HepG2 (cell line): ENCODE measurements around the gene LPIN3. TPM values are rescaled to one million over a fixed set of nuclear protein-coding genes. Genes with fewer than 3 reads are reported as not detected.

ENCODE experiments used
- ARNTL ChIP-seq: sonication (generic); formaldehyde crosslinking; IDR thresholded peaks from 2 replicates; pipeline ENCODE4 v1.4.0; 2020; ENCODE audit warnings: mild to moderate bottlenecking, missing genetic modification reagents
- CEBPB ChIP-seq: IDR thresholded peaks from 2 replicates; pipeline ENCODE4 v1.6.1; 2011; ENCODE audit warnings: low read depth, low read length, improper control_type of control experiment, borderline replicate concordance
- EED ChIP-seq: sonication (generic); formaldehyde crosslinking; IDR thresholded peaks from 2 replicates; pipeline ENCODE4 v1.5.0; 2020; ENCODE audit warnings: mild to moderate bottlenecking, missing genetic modification reagents
- EZH2 ChIP-seq: conservative IDR thresholded peaks from 2 replicates; pipeline ENCODE4 v1.6.1; 2012; ENCODE audit warnings: mild to moderate bottlenecking, low read depth, low read length, moderate library complexity
- FOXK2 ChIP-seq: fragments of 450-650 bp; IDR thresholded peaks from 2 replicates; pipeline ENCODE4 v1.6.1; 2016
- MAZ ChIP-seq, 2 experiments: sonication (generic) in 1 of 2; formaldehyde crosslinking in 1 of 2; IDR thresholded peaks; 2 replicates each; pipeline versions ENCODE4 v1.5.0 to v1.6.1; 2012 to 2020; ENCODE audit warnings: low read depth in 2 of 2, mild to moderate bottlenecking in 2 of 2, borderline replicate concordance in 1 of 2, improper control_type of control experiment in 1 of 2, low read length in 1 of 2, missing genetic modification reagents in 1 of 2, moderate library complexity in 1 of 2
- MZF1 ChIP-seq: sonication (generic); formaldehyde crosslinking; IDR thresholded peaks from 2 replicates; pipeline ENCODE4 v1.8.1; 2023; ENCODE audit warnings: mild to moderate bottlenecking, missing genetic modification reagents, borderline replicate concordance
- NFKB2 ChIP-seq: sonication (generic); formaldehyde crosslinking; IDR thresholded peaks from 2 replicates; pipeline ENCODE4 v1.4.0; 2020; ENCODE audit warnings: missing genetic modification reagents, borderline replicate concordance
- POLR2G ChIP-seq: fragments of 200-400 bp; formaldehyde crosslinking; IDR thresholded peaks from 2 replicates; pipeline ENCODE4 v1.6.1; 2018; ENCODE audit warnings: mild to moderate bottlenecking, low read depth, low read length, moderate library complexity
- RXRA ChIP-seq: sonication (generic); formaldehyde crosslinking; IDR thresholded peaks from 2 replicates; pipeline ENCODE4 v1.5.1; 2020; ENCODE audit warnings: missing genetic modification reagents
- SP1 ChIP-seq, 2 experiments: fragments of 450-650 bp in 1 of 2; sonication (generic) in 1 of 2; formaldehyde crosslinking in 1 of 2; IDR thresholded peaks; 2 replicates each; pipeline versions ENCODE4 v1.4.0 to v1.6.1; 2016 to 2020; ENCODE audit warnings: missing genetic modification reagents in 1 of 2
- ZBTB43 ChIP-seq: sonication (generic); formaldehyde crosslinking; conservative IDR thresholded peaks from 2 replicates; pipeline ENCODE4 v1.4.0; 2020; ENCODE audit warnings: missing genetic modification reagents
- ZKSCAN8 ChIP-seq: IDR thresholded peaks from 2 replicates; pipeline ENCODE4 v1.6.1; 2016; ENCODE audit warnings: borderline replicate concordance, missing genetic modification reagents, missing compliant biosample characterization
- ZNF296 ChIP-seq: sonication (generic); formaldehyde crosslinking; conservative IDR thresholded peaks from 2 replicates; pipeline ENCODE4 v1.5.0; 2020; ENCODE audit warnings: mild to moderate bottlenecking, missing genetic modification reagents
- ZNF432 ChIP-seq: sonication (generic); formaldehyde crosslinking; IDR thresholded peaks from 2 replicates; pipeline ENCODE4 v1.5.0; 2020; ENCODE audit warnings: missing genetic modification reagents, mild to moderate bottlenecking, borderline replicate concordance
- ZNF567 ChIP-seq: sonication (generic); formaldehyde crosslinking; IDR thresholded peaks from 2 replicates; pipeline ENCODE4 v1.8.1; 2023; ENCODE audit warnings: mild to moderate bottlenecking, missing genetic modification reagents, borderline replicate concordance
- ZNF598 ChIP-seq: sonication (generic); formaldehyde crosslinking; IDR thresholded peaks from 2 replicates; pipeline ENCODE4 v1.5.1; 2020; ENCODE audit warnings: mild to moderate bottlenecking, missing genetic modification reagents, borderline replicate concordance
- ZNF709 ChIP-seq: sonication (generic); formaldehyde crosslinking; IDR thresholded peaks from 2 replicates; pipeline ENCODE4 v1.5.0; 2020; ENCODE audit warnings: mild to moderate bottlenecking, missing genetic modification reagents
- ZNF83 ChIP-seq: sonication (generic); formaldehyde crosslinking; IDR thresholded peaks from 2 replicates; pipeline ENCODE4 v1.4.0; 2020; ENCODE audit warnings: missing genetic modification reagents, mild to moderate bottlenecking, borderline replicate concordance
- polyA plus RNA-seq, 8 experiments: library from polyadenylated mRNA; depleted of rRNA in 3 of 8; stranded (reverse) in 7 of 8; unstranded in 1 of 8; fragments of >200 nt; fragmentation: Illumina TruSeq in 4 of 8; extraction: Trizol in 4 of 8; gene quantifications; 2 replicates each; pipeline versions ENCODE4 v1.2.1 to v1.2.3, GENCODE V29; 2011 to 2016; ENCODE audit warnings: low read depth in 4 of 8, missing spikeins in 1 of 8, mixed read lengths in 1 of 8; ENCODE audit not compliant: insufficient read depth in 1 of 8
- total RNA-seq, 5 experiments: library from RNA; depleted of rRNA; stranded (reverse); fragments of >200 nt; fragmentation: Illumina TruSeq; extraction: Trizol; gene quantifications; 2 replicates each; pipeline ENCODE4 v1.2.3, GENCODE V29; 2016; ENCODE audit warnings: low read depth in 1 of 5
- TF ChIP-seq, protein P1 (sequence below): sonication (generic); formaldehyde crosslinking; IDR thresholded peaks from 2 replicates; pipeline ENCODE4 v1.5.1; 2020; ENCODE audit warnings: mild to moderate bottlenecking, missing genetic modification reagents, borderline replicate concordance
- TF ChIP-seq, protein P2 (sequence below), 2 experiments: sonication (generic) in 1 of 2; formaldehyde crosslinking in 1 of 2; IDR thresholded peaks; 2 replicates each; pipeline versions ENCODE4 v1.5.1 to v1.6.1; 2011 to 2020; ENCODE audit warnings: borderline replicate concordance in 1 of 2, low read depth in 1 of 2, low read length in 1 of 2, mild to moderate bottlenecking in 1 of 2, missing genetic modification reagents in 1 of 2, moderate library complexity in 1 of 2
- TF ChIP-seq, protein P3 (sequence below): sonication (generic); formaldehyde crosslinking; conservative IDR thresholded peaks from 2 replicates; pipeline ENCODE4 v1.8.0; 2022; ENCODE audit warnings: missing genetic modification reagents

Gene LPIN3
- total and polyA plus RNA-seq, 2 of the 13 experiments (the other 11 are each of a cell fraction or from before 2014, with no cell fraction given), result 14.2 to 28.6 TPM

DNA sequence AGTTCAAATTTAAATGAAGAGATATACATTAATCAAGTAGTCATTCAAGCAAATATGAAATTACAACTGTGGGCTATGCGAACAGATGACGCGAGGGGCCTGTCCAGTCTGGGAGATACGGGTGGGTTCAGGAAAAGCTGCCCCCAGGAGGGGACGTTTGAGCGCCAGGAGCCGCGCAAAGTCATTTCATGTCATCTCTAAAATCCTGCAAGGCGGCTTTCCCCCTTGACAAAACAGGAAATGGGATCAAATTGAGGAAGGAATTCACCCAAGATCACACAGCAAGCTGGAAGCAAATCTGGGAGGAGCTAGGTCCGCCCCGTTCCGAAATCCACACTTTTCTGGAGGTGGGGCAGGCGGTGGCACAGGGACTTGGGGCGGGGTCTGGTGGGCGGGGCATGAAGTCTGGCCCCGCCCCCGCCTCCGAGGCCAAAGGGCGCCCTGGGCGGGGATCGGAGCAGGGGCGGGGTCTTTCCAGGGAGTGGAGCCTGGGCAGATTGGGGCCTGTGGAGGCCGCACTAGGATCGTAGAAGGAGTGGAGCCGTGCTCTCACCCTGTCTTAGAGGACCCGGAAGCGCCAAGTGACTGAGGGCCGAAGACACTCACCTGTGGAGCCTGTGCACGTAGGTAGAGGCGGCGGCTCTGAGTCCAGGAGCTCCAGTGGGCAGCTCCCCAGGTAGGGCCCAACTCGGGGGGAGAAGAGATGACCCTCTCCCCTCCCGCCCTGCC, at the start of gene LPIN3 (continued):
- TF ChIP-seq CEBPB (no peak), ZNF598 (CRISPR knock-in tag) (no peak; the same call in 1 of the 2 replicates), MAZ (IDR thresholded peaks at IDR 0.05; ENCODE audit: borderline replicate concordance, low read depth, low read length) (peak; percentile 80; the same call in 1 of the 2 replicates), MAZ (CRISPR knock-in tag; IDR thresholded peaks at IDR 0.05; ENCODE audit: low read depth) (no peak), FOXK2 (no peak), EED (CRISPR knock-in tag) (no peak), POLR2G (peak; percentile 91), ZNF83 (CRISPR knock-in tag) (no peak), MZF1 (CRISPR knock-in tag) (0 out of 2 replicates have a peak, but pooled peaks have one; percentile 10), ZNF432 (CRISPR knock-in tag) (no peak), ZKSCAN8 (CRISPR knock-in tag) (peak; percentile 99; the same call in 1 of the 2 replicates), ZNF296 (CRISPR knock-in tag) (no peak), EZH2 (no peak), SP1 (IDR thresholded peaks at IDR 0.05) (no peak), SP1 (CRISPR knock-in tag; IDR thresholded peaks at IDR 0.05) (peak; percentile 93), ZBTB43 (CRISPR knock-in tag) (no peak; the same call in 1 of the 2 replicates), ZNF567 (CRISPR knock-in tag) (no peak; the same call in 1 of the 2 replicates), ZNF709 (no peak), ARNTL (CRISPR knock-in tag) (peak; percentile 29), RXRA (no peak; the same call in 1 of the 2 replicates), NFKB2 (no peak)
- TF ChIP-seq, protein P1, sequence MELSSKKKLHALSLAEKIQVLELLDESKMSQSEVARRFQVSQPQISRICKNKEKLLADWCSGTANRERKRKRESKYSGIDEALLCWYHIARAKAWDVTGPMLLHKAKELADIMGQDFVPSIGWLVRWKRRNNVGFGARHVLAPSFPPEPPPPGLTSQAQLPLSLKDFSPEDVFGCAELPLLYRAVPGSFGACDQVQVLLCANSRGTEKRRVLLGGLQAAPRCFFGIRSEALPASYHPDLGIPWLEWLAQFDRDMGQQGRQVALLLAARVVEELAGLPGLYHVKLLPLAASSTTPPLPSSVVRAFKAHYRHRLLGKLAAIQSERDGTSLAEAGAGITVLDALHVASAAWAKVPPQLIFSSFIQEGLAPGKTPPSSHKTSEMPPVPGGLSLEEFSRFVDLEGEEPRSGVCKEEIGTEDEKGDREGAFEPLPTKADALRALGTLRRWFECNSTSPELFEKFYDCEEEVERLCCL (CRISPR knock-in tag), result no peak
- TF ChIP-seq, protein P2, sequence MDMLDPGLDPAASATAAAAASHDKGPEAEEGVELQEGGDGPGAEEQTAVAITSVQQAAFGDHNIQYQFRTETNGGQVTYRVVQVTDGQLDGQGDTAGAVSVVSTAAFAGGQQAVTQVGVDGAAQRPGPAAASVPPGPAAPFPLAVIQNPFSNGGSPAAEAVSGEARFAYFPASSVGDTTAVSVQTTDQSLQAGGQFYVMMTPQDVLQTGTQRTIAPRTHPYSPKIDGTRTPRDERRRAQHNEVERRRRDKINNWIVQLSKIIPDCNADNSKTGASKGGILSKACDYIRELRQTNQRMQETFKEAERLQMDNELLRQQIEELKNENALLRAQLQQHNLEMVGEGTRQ (IDR thresholded peaks at IDR 0.05; ENCODE audit: low read depth, low read length), result no peak
- TF ChIP-seq, protein P2 (CRISPR knock-in tag; IDR thresholded peaks at IDR 0.05; ENCODE audit: borderline replicate concordance), result no peak
- TF ChIP-seq, protein P3, sequence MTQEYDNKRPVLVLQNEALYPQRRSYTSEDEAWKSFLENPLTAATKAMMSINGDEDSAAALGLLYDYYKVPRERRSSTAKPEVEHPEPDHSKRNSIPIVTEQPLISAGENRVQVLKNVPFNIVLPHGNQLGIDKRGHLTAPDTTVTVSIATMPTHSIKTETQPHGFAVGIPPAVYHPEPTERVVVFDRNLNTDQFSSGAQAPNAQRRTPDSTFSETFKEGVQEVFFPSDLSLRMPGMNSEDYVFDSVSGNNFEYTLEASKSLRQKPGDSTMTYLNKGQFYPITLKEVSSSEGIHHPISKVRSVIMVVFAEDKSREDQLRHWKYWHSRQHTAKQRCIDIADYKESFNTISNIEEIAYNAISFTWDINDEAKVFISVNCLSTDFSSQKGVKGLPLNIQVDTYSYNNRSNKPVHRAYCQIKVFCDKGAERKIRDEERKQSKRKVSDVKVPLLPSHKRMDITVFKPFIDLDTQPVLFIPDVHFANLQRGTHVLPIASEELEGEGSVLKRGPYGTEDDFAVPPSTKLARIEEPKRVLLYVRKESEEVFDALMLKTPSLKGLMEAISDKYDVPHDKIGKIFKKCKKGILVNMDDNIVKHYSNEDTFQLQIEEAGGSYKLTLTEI (CRISPR knock-in tag), result no peak
